ENCODE measurements around the gene BAIAP2. TPM values are rescaled to one million over a fixed set of nuclear protein-coding genes. Genes with fewer than 3 reads are reported as not detected.
A peak's percentile ranks its signal among the peaks of the same experiment; 100 is the strongest.

The BAIAP2 gene
- total and polyA plus RNA-seq, 2 of the 13 experiments (the other 11 are each of a cell fraction or from before 2014, with no cell fraction given), result 22.5 to 24.0 TPM

DNA sequence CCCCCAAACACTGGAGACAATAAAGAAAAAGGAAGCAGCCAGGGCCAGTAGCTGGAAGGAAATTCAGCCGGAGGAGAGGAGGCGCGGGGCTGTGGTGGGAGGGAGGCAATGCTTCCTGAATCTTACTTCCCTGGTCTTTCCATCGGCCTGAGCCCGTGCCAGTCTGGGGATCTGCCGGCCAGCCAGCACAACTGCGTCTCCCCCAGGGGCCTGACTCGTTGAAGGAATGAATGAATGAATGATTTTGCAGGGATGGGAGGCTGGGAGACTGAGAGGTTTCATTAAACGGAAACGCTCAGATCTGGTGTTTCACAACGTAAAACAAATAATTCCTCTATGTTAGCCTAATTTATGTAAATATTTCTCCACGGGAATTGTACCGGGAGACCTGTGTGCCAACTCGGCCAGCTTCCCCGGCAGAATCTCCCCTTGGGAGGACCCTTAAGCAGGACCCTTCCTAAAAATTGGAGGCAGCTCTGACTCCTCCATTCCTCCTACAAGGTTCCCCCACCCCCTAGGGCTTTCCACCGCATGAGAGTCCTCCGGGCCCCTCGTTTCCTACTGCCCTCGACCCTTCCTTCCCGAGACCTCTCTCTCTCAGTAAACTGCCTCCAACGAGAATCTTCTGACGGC is 1.3 kb upstream of the BAIAP2 start (continued):
- TF ChIP-seq KLF11 (CRISPR knock-in tag; IDR thresholded peaks at IDR 0.05), result 0 out of 2 replicates have a peak, but pooled peaks have one; percentile 4
- no peak for TF ChIP-seq ZNF672 (CRISPR knock-in tag; IDR thresholded peaks at IDR 0.05)
- TF ChIP-seq, protein P1, sequence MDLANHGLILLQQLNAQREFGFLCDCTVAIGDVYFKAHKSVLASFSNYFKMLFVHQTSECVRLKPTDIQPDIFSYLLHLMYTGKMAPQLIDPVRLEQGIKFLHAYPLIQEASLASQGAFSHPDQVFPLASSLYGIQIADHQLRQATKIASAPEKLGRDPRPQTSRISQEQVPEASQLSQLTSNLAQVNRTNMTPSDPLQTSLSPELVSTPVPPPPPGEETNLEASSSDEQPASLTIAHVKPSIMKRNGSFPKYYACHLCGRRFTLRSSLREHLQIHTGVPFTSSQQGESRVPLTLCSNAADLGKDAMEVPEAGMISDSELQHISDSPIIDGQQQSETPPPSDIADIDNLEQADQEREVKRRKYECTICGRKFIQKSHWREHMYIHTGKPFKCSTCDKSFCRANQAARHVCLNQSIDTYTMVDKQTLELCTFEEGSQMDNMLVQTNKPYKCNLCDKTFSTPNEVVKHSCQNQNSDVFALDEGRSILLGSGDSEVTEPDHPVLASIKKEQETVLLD (CRISPR knock-in tag; IDR thresholded peaks at IDR 0.05; ENCODE audit: low read depth), result 0 out of 2 replicates have a peak, but pooled peaks have one; percentile 16
- no peak for TF ChIP-seq GTF2F1 (IDR thresholded peaks at IDR 0.05; ENCODE audit: low read length)
- TF ChIP-seq, protein P2, sequence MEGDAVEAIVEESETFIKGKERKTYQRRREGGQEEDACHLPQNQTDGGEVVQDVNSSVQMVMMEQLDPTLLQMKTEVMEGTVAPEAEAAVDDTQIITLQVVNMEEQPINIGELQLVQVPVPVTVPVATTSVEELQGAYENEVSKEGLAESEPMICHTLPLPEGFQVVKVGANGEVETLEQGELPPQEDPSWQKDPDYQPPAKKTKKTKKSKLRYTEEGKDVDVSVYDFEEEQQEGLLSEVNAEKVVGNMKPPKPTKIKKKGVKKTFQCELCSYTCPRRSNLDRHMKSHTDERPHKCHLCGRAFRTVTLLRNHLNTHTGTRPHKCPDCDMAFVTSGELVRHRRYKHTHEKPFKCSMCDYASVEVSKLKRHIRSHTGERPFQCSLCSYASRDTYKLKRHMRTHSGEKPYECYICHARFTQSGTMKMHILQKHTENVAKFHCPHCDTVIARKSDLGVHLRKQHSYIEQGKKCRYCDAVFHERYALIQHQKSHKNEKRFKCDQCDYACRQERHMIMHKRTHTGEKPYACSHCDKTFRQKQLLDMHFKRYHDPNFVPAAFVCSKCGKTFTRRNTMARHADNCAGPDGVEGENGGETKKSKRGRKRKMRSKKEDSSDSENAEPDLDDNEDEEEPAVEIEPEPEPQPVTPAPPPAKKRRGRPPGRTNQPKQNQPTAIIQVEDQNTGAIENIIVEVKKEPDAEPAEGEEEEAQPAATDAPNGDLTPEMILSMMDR (CRISPR knock-in tag; IDR thresholded peaks at IDR 0.05), result no peak
- TF ChIP-seq ZNF33B (CRISPR knock-in tag; IDR thresholded peaks at IDR 0.05), result no peak
- TF ChIP-seq, protein P3, sequence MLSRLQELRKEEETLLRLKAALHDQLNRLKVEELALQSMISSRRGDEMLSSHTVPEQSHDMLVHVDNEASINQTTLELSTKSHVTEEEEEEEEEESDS (CRISPR knock-in tag; IDR thresholded peaks at IDR 0.05; ENCODE audit: borderline replicate concordance), result no peak
- TF ChIP-seq SIN3B (IDR thresholded peaks at IDR 0.05; ENCODE audit: low read length), result no peak
- TF ChIP-seq, protein P4, sequence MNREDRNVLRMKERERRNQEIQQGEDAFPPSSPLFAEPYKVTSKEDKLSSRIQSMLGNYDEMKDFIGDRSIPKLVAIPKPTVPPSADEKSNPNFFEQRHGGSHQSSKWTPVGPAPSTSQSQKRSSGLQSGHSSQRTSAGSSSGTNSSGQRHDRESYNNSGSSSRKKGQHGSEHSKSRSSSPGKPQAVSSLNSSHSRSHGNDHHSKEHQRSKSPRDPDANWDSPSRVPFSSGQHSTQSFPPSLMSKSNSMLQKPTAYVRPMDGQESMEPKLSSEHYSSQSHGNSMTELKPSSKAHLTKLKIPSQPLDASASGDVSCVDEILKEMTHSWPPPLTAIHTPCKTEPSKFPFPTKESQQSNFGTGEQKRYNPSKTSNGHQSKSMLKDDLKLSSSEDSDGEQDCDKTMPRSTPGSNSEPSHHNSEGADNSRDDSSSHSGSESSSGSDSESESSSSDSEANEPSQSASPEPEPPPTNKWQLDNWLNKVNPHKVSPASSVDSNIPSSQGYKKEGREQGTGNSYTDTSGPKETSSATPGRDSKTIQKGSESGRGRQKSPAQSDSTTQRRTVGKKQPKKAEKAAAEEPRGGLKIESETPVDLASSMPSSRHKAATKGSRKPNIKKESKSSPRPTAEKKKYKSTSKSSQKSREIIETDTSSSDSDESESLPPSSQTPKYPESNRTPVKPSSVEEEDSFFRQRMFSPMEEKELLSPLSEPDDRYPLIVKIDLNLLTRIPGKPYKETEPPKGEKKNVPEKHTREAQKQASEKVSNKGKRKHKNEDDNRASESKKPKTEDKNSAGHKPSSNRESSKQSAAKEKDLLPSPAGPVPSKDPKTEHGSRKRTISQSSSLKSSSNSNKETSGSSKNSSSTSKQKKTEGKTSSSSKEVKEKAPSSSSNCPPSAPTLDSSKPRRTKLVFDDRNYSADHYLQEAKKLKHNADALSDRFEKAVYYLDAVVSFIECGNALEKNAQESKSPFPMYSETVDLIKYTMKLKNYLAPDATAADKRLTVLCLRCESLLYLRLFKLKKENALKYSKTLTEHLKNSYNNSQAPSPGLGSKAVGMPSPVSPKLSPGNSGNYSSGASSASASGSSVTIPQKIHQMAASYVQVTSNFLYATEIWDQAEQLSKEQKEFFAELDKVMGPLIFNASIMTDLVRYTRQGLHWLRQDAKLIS (CRISPR knock-in tag; IDR thresholded peaks at IDR 0.05), result no peak
- no peak for TF ChIP-seq RXRB (CRISPR knock-in tag; IDR thresholded peaks at IDR 0.05; ENCODE audit: borderline replicate concordance)
- no peak for TF ChIP-seq ZNF879 (CRISPR knock-in tag; IDR thresholded peaks at IDR 0.05)
- no peak for TF ChIP-seq ZNF329 (CRISPR knock-in tag; IDR thresholded peaks at IDR 0.05; ENCODE audit: low read depth)
- no peak for TF ChIP-seq NBN (conservative IDR thresholded peaks at IDR 0.05)
- peak; percentile 92 for TF ChIP-seq ZNF24 (IDR thresholded peaks at IDR 0.05)
- TF ChIP-seq YEATS4 (CRISPR knock-in tag; IDR thresholded peaks at IDR 0.05; ENCODE audit: borderline replicate concordance), result no peak
- no peak for TF ChIP-seq ZNF546 (CRISPR knock-in tag; conservative IDR thresholded peaks at IDR 0.05)
- TF ChIP-seq ZKSCAN1 (IDR thresholded peaks at IDR 0.05; ENCODE audit: low read length), result no peak
- no peak for TF ChIP-seq ZNF614 (CRISPR knock-in tag; IDR thresholded peaks at IDR 0.05; ENCODE audit: borderline replicate concordance)
- TF ChIP-seq GZF1 (CRISPR knock-in tag; IDR thresholded peaks at IDR 0.05), result 0 out of 2 replicates have a peak, but pooled peaks have one; percentile 36
- TF ChIP-seq SMC3 (IDR thresholded peaks at IDR 0.05; ENCODE audit: low read length), result no peak
- TF ChIP-seq, protein P5, sequence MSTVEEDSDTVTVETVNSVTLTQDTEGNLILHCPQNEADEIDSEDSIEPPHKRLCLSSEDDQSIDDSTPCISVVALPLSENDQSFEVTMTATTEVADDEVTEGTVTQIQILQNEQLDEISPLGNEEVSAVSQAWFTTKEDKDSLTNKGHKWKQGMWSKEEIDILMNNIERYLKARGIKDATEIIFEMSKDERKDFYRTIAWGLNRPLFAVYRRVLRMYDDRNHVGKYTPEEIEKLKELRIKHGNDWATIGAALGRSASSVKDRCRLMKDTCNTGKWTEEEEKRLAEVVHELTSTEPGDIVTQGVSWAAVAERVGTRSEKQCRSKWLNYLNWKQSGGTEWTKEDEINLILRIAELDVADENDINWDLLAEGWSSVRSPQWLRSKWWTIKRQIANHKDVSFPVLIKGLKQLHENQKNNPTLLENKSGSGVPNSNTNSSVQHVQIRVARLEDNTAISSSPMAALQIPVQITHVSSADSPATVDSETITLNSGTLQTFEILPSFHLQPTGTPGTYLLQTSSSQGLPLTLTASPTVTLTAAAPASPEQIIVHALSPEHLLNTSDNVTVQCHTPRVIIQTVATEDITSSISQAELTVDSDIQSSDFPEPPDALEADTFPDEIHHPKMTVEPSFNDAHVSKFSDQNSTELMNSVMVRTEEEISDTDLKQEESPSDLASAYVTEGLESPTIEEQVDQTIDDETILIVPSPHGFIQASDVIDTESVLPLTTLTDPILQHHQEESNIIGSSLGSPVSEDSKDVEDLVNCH (CRISPR knock-in tag; IDR thresholded peaks at IDR 0.05), result no peak
